Activated CD4-positive, alpha-beta memory T cell treated with anti-CD3 and anti-CD28 coated beads for 36 hours (primary cell): ENCODE results near the gene HSPG2. TPM values are rescaled to one million over a fixed set of nuclear protein-coding genes. Genes with fewer than 3 reads are reported as not detected.
"Not testable (repeated sequence)": the region's sequence is repeated elsewhere in the genome, so short reads cannot be mapped to it uniquely, and the experiment has no call there.

Experiments
- CTCF ChIA-PET: fragments of 350-600 bp; sonication (Branson Sonifier 250); formaldehyde crosslinking; loops from one replicate; lab custom pipeline; 2021; ENCODE audit warnings: antibody characterized with exemption, inconsistent platforms; lab: Charles Lee
- POLR2A ChIA-PET: fragments of 350-600 bp; sonication (Branson Sonifier 250); formaldehyde crosslinking; loops from one replicate; lab custom pipeline; 2021; ENCODE audit warnings: antibody characterized with exemption; lab: Charles Lee
- DNase-seq: peaks from one replicate; pipeline ENCODE4 v3.0.0-alpha.2; 2020
- H3K27ac Mint-ChIP-seq: one replicate; pipeline ENCODE4 v1.8.0; 2021; ENCODE audit warnings: mixed read lengths
- H3K27me3 Mint-ChIP-seq: one replicate; pipeline ENCODE4 v1.8.0; 2021; ENCODE audit warnings: mixed read lengths
- H3K36me3 Mint-ChIP-seq: one replicate; pipeline ENCODE4 v1.8.0; 2021; ENCODE audit warnings: mixed read lengths
- H3K4me1 Mint-ChIP-seq: one replicate; pipeline ENCODE4 v1.8.0; 2021; ENCODE audit warnings: low read depth, mixed read lengths
- H3K4me3 Mint-ChIP-seq: one replicate; pipeline ENCODE4 v1.8.0; 2021; ENCODE audit warnings: mild to moderate bottlenecking, mixed read lengths
- H3K9me3 Mint-ChIP-seq: one replicate; pipeline ENCODE4 v1.8.0; 2021; ENCODE audit warnings: mixed read lengths
- intact Hi-C: fragments of 100-400 bp; cut with micrococcal nuclease; formaldehyde crosslinking; loops from one replicate; pipeline ENCODE4 v1.15.1; 2023
- total RNA-seq, 2 experiments: library from RNA; stranded (reverse); gene quantifications; one replicate each; pipeline ENCODE4 v1.2.3, GENCODE V29; 2021

The HSPG2 gene
- total RNA-seq, 2 experiments from 2014 or later, result 2.8 to 3.7 TPM

- CTCF ChIA-PET, result no interaction called here
- POLR2A ChIA-PET, result no interaction called here
- no peaks in the 10 kb centered on the region for H3K4me1 Mint-ChIP-seq
These were observed 23.3 kb downstream of the HSPG2 start for GRCh38 chr1:21913763-21914162.

DNA sequence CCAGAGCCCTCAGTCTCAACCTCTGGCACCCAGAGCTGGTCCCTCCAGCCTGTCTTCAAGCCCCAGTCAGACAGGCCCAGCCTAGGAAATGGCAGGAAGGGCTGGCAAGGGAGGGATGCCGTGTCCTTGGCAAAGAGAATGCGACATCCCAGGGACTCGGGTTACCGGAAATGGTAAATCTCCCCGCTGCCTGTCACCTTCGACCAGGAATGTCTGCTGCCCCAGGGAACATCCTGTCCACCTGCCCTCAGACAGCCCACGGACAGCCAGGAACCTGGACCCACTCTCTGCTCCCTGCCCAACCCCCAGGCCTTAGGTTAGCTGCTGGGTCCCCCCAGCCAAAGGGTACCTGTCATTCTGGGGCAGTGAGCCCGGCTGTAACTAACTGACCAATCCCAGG, 23.9 kb downstream of the HSPG2 start:
- H3K27me3 Mint-ChIP-seq, result no peaks in the 10 kb centered on the region
- ChIA-PET POLR2A (no interaction called here), CTCF (no interaction called here)
- no peak overlapping the region for H3K27ac Mint-ChIP-seq
- intact Hi-C loops, result no loop called here
- no peaks in the 10 kb centered on the region for H3K4me1 Mint-ChIP-seq
- H3K4me3 Mint-ChIP-seq, result no peak overlapping the region
- no peaks in the 10 kb centered on the region for H3K9me3 Mint-ChIP-seq
- H3K36me3 Mint-ChIP-seq, result no peaks in the 10 kb centered on the region
- no peak for DNase-seq

More at GRCh38 chr1:21913763-21914162, 23.3 kb downstream of the HSPG2 start:
- Mint-ChIP-seq H3K27me3 (no peaks in the 10 kb centered on the region), H3K4me3 (no peak overlapping the region), H3K9me3 (no peaks in the 10 kb centered on the region), H3K36me3 (no peaks in the 10 kb centered on the region), H3K27ac (no peak overlapping the region)
- intact Hi-C loops, result no loop called here
- no peak for DNase-seq

DNA sequence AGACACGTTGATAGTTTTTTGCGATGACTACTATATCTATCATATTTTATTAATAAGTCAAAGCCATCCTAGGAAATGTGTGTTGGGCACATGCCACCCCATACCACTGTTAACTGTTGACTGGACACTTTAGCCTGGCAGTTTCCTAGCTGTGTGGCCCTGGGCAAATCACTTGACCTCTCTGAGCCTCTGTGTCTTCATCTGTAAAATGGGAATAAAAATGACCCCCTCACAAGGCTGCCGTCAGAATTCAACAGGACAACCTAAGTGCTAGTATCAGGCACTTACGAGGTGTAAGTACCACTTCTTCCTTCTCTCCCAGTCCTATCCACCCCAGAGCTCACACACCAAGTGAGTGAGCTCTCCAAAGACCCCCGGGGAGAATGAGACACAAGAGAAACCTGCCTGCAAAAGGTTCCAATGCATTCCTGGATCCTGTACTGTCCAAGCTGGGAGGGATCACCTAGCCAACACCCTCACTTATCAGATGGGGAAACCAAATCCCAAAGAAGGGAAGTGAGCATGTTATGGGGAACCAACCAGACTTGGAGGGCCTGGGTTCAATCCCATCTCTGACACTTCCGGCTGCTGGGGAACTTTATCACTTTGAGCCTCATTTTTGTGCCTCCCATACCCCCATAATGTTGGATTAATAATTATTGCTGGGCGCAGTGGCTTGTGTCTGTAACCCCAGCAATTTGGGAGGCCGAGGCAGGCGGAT, 24.9 kb downstream of the HSPG2 start:
- ChIA-PET POLR2A (no interaction called here), CTCF (no interaction called here)
- no peaks in the 10 kb centered on the region for H3K4me1 Mint-ChIP-seq
- no peaks in the 10 kb centered on the region for H3K36me3 Mint-ChIP-seq
- H3K4me3 Mint-ChIP-seq, result no peak overlapping the region
- intact Hi-C loops, result no loop called here
- no peak overlapping the region for H3K27ac Mint-ChIP-seq
- no peak for DNase-seq
- no peaks in the 10 kb centered on the region for H3K27me3 Mint-ChIP-seq
- no peaks in the 10 kb centered on the region for H3K9me3 Mint-ChIP-seq

- ChIA-PET CTCF (no interaction called here), POLR2A (no interaction called here)
- Mint-ChIP-seq H3K36me3 (no peaks in the 10 kb centered on the region), H3K4me1 (no peaks in the 10 kb centered on the region), H3K4me3 (no peak overlapping the region), H3K27me3 (no peaks in the 10 kb centered on the region), H3K9me3 (no peaks in the 10 kb centered on the region), H3K27ac (no peak overlapping the region)
- DNase-seq, result no peak
- intact Hi-C loops, result no loop called here
These were observed 25.7 kb downstream of the HSPG2 start for GRCh38 chr1:21911205-21912001.

GRCh38 chr1:21910558-21911204, 26.4 kb downstream of the HSPG2 start:
- H3K27ac Mint-ChIP-seq, result no peak overlapping the region
- H3K4me3 Mint-ChIP-seq, result no peak overlapping the region
- H3K36me3 Mint-ChIP-seq, result no peaks in the 10 kb centered on the region
- no peaks in the 10 kb centered on the region for H3K4me1 Mint-ChIP-seq
- no peak for DNase-seq
- no peaks in the 10 kb centered on the region for H3K9me3 Mint-ChIP-seq
- intact Hi-C loops, result no loop called here
- ChIA-PET POLR2A (no interaction called here), CTCF (no interaction called here)
- no peaks in the 10 kb centered on the region for H3K27me3 Mint-ChIP-seq

GRCh38 chr1:21909787-21910503, 27.2 kb downstream of the HSPG2 start:
- Mint-ChIP-seq H3K36me3 (no peaks in the 10 kb centered on the region), H3K9me3 (no peaks in the 10 kb centered on the region), H3K4me3 (no peak overlapping the region), H3K4me1 (peaks cover 4% of the 10 kb centered on the region), H3K27ac (no peak overlapping the region), H3K27me3 (no peaks in the 10 kb centered on the region)
- ChIA-PET POLR2A (no interaction called here), CTCF (no interaction called here)
- DNase-seq, result peak; percentile 47
- intact Hi-C loops, result no loop called here

DNA sequence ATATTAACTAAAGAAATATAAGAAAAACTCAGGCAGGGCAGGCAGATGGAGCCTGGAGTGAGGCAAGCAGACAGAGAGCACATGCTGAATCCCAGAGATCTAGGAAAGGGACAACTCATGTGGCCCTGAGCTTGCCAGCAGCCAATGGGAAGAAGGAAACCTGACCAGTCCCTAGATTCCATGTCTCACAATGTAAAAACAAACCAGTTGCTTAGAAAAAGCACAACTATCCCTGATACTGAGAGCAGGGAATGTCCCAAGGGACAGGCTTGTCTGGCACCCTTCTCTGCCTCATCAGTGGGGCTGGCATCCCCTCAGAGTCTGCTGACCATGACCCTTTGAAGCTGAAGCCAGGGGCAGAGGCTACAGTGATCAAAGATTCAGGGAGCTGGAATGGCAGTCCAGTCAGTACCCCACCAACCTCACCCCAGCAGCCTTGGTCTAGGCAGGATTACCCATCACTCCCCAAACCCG, 27.8 kb downstream of the HSPG2 start:
- Mint-ChIP-seq H3K27ac (no peak overlapping the region), H3K36me3 (no peaks in the 10 kb centered on the region), H3K9me3 (no peaks in the 10 kb centered on the region), H3K4me1 (peaks cover 6% of the 10 kb centered on the region), H3K27me3 (no peaks in the 10 kb centered on the region), H3K4me3 (no peak overlapping the region)
- DNase-seq, result no peak
- CTCF ChIA-PET, result no interaction called here
- intact Hi-C loops, result no loop called here
- POLR2A ChIA-PET, result no interaction called here

GRCh38 chr1:21907737-21908534, 29.2 kb downstream of the HSPG2 start:
- H3K9me3 Mint-ChIP-seq, CTCF ChIA-PET, POLR2A ChIA-PET, H3K36me3 Mint-ChIP-seq, H3K4me3 Mint-ChIP-seq, H3K4me1 Mint-ChIP-seq, H3K27me3 Mint-ChIP-seq, H3K27ac Mint-ChIP-seq, intact Hi-C loops, DNase-seq: not testable (repeated sequence)

DNA sequence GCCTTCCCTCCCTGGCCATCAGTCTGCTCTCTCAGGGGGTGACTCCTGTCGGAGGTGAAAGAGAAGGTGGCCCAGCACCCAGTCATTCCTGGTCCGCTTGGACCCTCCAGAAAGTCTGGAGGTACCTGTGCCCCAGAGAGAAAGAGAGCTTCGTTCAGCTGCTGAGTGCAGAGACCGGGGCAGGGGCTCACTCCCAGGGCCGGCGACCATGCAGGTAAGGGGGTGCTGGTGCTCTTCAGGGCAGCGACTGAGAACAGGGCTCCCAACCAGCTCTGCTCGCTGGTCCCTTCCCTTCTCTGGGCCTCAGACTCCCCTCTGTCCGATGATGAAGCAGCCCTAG, 30.1 kb downstream of the HSPG2 start:
- DNase-seq, result no peak
- Mint-ChIP-seq H3K27ac (no peak overlapping the region), H3K4me1 (peaks cover 6% of the 10 kb centered on the region), H3K27me3 (no peaks in the 10 kb centered on the region), H3K4me3 (no peak overlapping the region), H3K9me3 (no peaks in the 10 kb centered on the region), H3K36me3 (no peaks in the 10 kb centered on the region)
- intact Hi-C loops, result no loop called here
- POLR2A ChIA-PET, result no interaction called here
- CTCF ChIA-PET, result no interaction called here

GRCh38 chr1:21906173-21907078, 30.7 kb downstream of the HSPG2 start:
- POLR2A ChIA-PET, result no interaction called here
- H3K27ac Mint-ChIP-seq, result no peak overlapping the region
- no peaks in the 10 kb centered on the region for H3K9me3 Mint-ChIP-seq
- no peaks in the 10 kb centered on the region for H3K36me3 Mint-ChIP-seq
- DNase-seq, result no peak
- CTCF ChIA-PET, result no interaction called here
- H3K4me3 Mint-ChIP-seq, result no peak overlapping the region
- peaks cover 6% of the 10 kb centered on the region for H3K4me1 Mint-ChIP-seq
- intact Hi-C loops, result no loop called here
- H3K27me3 Mint-ChIP-seq, result no peaks in the 10 kb centered on the region
